Neural cell (in vitro differentiated cells): Measurements from ENCODE around the gene TMOD1. TPM values are rescaled to one million over a fixed set of nuclear protein-coding genes. Genes with fewer than 3 reads are reported as not detected.

Source experiments
- H2AFZ ChIP-seq: fragments of 200-600, 300-800 bp; sonication (generic), shearing (Covaris generic); 2 replicates; pipeline ENCODE4 v1.6.0; 2014; ENCODE audit warnings: low read depth, mild to moderate bottlenecking, antibody characterized with exemption, low read length, moderate library complexity
- H3F3A ChIP-seq: fragments of 200-600 bp; shearing (Covaris generic); 2 replicates; pipeline ENCODE4 v1.6.1; 2016; ENCODE audit warnings: mild to moderate bottlenecking, moderate library complexity, mixed read lengths, antibody characterized with exemption, low read length; ENCODE audit not compliant: insufficient read depth, poor library complexity, severe bottlenecking
- H3K27ac ChIP-seq: fragments of 200-600, 300-800 bp; sonication (generic), shearing (Covaris generic); 2 replicates; pipeline ENCODE4 v1.5.1; 2014; ENCODE audit warnings: mild to moderate bottlenecking, low read length, moderate library complexity
- H3K27me3 ChIP-seq: fragments of 300-800, 200-600 bp; sonication (generic), shearing (Covaris generic); 2 replicates; pipeline ENCODE4 v1.6.0; 2014; ENCODE audit warnings: mild to moderate bottlenecking, low read depth, low read length, moderate library complexity; ENCODE audit not compliant: insufficient read depth
- H3K36me3 ChIP-seq: fragments of 300-800, 200-600 bp; sonication (generic), shearing (Covaris generic); 2 replicates; pipeline ENCODE4 v1.5.1; 2014; ENCODE audit warnings: mild to moderate bottlenecking, antibody characterized with exemption, low read length, moderate library complexity; ENCODE audit not compliant: insufficient read depth
- H3K4me2 ChIP-seq: fragments of 300-800, 200-600 bp; sonication (generic), shearing (Covaris generic); 2 replicates; pipeline ENCODE4 v1.6.0; 2014; ENCODE audit warnings: mild to moderate bottlenecking, low read length
- H3K4me3 ChIP-seq: fragments of 300-800, 200-600 bp; sonication (generic), shearing (Covaris generic); 2 replicates; pipeline ENCODE4 v1.5.1; 2014; ENCODE audit warnings: mild to moderate bottlenecking, low read length, moderate library complexity
- H3K79me2 ChIP-seq: fragments of 200-600 bp; shearing (Covaris generic); replicated peaks from 2 replicates; pipeline ENCODE4 v1.6.0; 2014; ENCODE audit warnings: mild to moderate bottlenecking, low read length, moderate library complexity; ENCODE audit not compliant: insufficient read depth
- H3K9ac ChIP-seq: fragments of 300-800, 200-600 bp; sonication (generic), shearing (Covaris generic); 2 replicates; pipeline ENCODE4 v1.6.1; 2016; ENCODE audit warnings: mild to moderate bottlenecking, low read length, mixed read lengths
- H3K9me2 ChIP-seq: fragments of 200-600 bp; shearing (Covaris generic); 2 replicates; pipeline ENCODE4 v1.6.1; 2016; ENCODE audit warnings: mild to moderate bottlenecking, low read length, mixed read lengths; ENCODE audit not compliant: insufficient read depth
- H3K9me3 ChIP-seq: fragments of 200-600, 300-800 bp; sonication (generic), shearing (Covaris generic); 2 replicates; pipeline ENCODE4 v1.6.1; 2016; ENCODE audit warnings: mild to moderate bottlenecking, mixed run types, low read length, moderate library complexity, mixed read lengths
- H4K20me1 ChIP-seq: fragments of 200-600 bp; shearing (Covaris generic); 2 replicates; pipeline ENCODE4 v1.6.1; 2016; ENCODE audit warnings: mild to moderate bottlenecking, mixed run types; ENCODE audit not compliant: insufficient read depth
- CTCF ChIP-seq: fragments of 450-650 bp; IDR thresholded peaks from 2 replicates; pipeline ENCODE4 v1.5.1; 2014; ENCODE audit warnings: antibody characterized with exemption, mild to moderate bottlenecking, moderate library complexity; ENCODE audit not compliant: poor library complexity, severe bottlenecking
- EP300 ChIP-seq: fragments of 450-650 bp; conservative IDR thresholded peaks from 2 replicates; pipeline ENCODE4 v1.6.1; 2014; ENCODE audit warnings: antibody characterized with exemption, mild to moderate bottlenecking, moderate library complexity; ENCODE audit not compliant: poor library complexity, severe bottlenecking
- EZH2 ChIP-seq: fragments of 200-600, 300-800 bp; shearing (Covaris generic), sonication (generic); IDR thresholded peaks from 2 replicates; pipeline ENCODE4 v1.6.1; 2014; ENCODE audit warnings: antibody characterized with exemption, low read length, borderline replicate concordance, mild to moderate bottlenecking; ENCODE audit not compliant: insufficient read depth, poor library complexity, severe bottlenecking
- MXI1 ChIP-seq: fragments of 450-650 bp; conservative IDR thresholded peaks from 2 replicates; pipeline ENCODE4 v1.6.1; 2014; ENCODE audit warnings: antibody characterized with exemption, mild to moderate bottlenecking; ENCODE audit not compliant: poor library complexity, severe bottlenecking
- POLR2AphosphoS5 ChIP-seq: IDR thresholded peaks from 2 replicates; pipeline ENCODE4 v1.6.1; 2012
- RAD21 ChIP-seq: fragments of 450-650 bp; conservative IDR thresholded peaks from 2 replicates; pipeline ENCODE4 v1.6.1; 2014; ENCODE audit warnings: antibody characterized with exemption, mild to moderate bottlenecking, moderate library complexity
- REST ChIP-seq: IDR thresholded peaks from 2 replicates; pipeline ENCODE4 v1.6.1; 2012; ENCODE audit warnings: borderline replicate concordance
- SMC3 ChIP-seq: fragments of 450-650 bp; conservative IDR thresholded peaks from 2 replicates; pipeline ENCODE4 v1.6.1; 2014; ENCODE audit warnings: antibody characterized with exemption, mild to moderate bottlenecking, moderate library complexity; ENCODE audit not compliant: poor library complexity
- TAF1 ChIP-seq: IDR thresholded peaks from 2 replicates; pipeline ENCODE4 v1.6.1; 2012; ENCODE audit warnings: low read depth
- polyA plus RNA-seq: library from polyadenylated mRNA; depleted of rRNA; stranded (reverse); fragments of >200 nt; gene quantifications from 2 replicates; pipeline ENCODE4 v1.2.3, GENCODE V29; 2014

Gene TMOD1
- polyA plus RNA-seq, 1 donor from 2014 or later = 0.17 TPM

GRCh38 chr9:97553141-97553540, 51.7 kb downstream of the TMOD1 start:
- Histone ChIP-seq H3K27me3 (no peaks in the 10 kb centered on the region), H3F3A (no peaks in the 10 kb centered on the region), H3K36me3 (no peaks in the 10 kb centered on the region), H3K9me2 (no peaks in the 10 kb centered on the region), H3K79me2 (no peaks in the 10 kb centered on the region), H3K9ac (no peak overlapping the region), H3K9me3 (no peaks in the 10 kb centered on the region), H3K27ac (no peak overlapping the region), H3K4me3 (no peak overlapping the region), H4K20me1 (no peaks in the 10 kb centered on the region), H2AFZ (no peak overlapping the region), H3K4me2 (no peak overlapping the region)
- no peak for TF ChIP-seq REST
- no peak for TF ChIP-seq EP300
- no peak for TF ChIP-seq TAF1
- no peak for TF ChIP-seq RAD21
- no peak for TF ChIP-seq POLR2AphosphoS5
- TF ChIP-seq CTCF = no peak
- no peak for TF ChIP-seq MXI1
- TF ChIP-seq SMC3 = no peak
- no peak for TF ChIP-seq EZH2

- Histone ChIP-seq H3K27ac (no peak overlapping the region), H3K9ac (no peak overlapping the region), H3K9me3 (no peaks in the 10 kb centered on the region), H3K9me2 (no peaks in the 10 kb centered on the region), H3K27me3 (no peaks in the 10 kb centered on the region), H3K79me2 (no peaks in the 10 kb centered on the region), H3F3A (no peaks in the 10 kb centered on the region), H4K20me1 (no peaks in the 10 kb centered on the region), H2AFZ (no peak overlapping the region), H3K4me3 (no peak overlapping the region), H3K36me3 (no peaks in the 10 kb centered on the region), H3K4me2 (no peak overlapping the region)
- TF ChIP-seq MXI1 (no peak), RAD21 (no peak), TAF1 (no peak), POLR2AphosphoS5 (no peak), CTCF (no peak), REST (no peak), EZH2 (no peak), EP300 (no peak), SMC3 (no peak)
Observed at GRCh38 chr9:97553841-97554240, 52.4 kb downstream of the TMOD1 start.
